ENCODE data around the gene RAMP2. TPM values are rescaled to one million over a fixed set of nuclear protein-coding genes. Genes with fewer than 3 reads are reported as not detected.

Gene RAMP2
- total RNA-seq, 1 experiment from 2014 or later = 11.7 TPM

DNA sequence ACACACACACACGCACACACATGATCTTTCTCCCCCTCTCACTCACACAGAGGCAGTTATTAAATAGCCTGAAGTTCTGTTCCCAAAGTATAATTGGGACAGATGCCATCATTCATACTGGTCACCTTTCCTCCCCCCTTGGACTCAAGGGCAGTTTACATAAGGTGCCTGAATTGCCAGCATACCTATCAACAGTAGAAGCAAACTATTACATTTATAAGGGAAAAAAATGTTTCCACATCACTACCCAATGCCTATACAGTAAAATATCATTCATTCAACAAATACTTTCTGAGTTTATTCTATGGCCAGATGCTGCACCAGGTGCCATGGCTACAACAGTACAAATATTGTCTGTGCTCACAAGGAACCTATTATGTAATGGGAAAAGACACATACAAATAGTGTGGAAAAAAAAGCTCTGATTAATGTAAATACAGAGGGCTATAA is 43.9 kb downstream of the RAMP2 start:
- Histone ChIP-seq H3K27ac (ENCODE audit: insufficient read length, low read depth, low read length) (no peak overlapping the region), H4K91ac (ENCODE audit: insufficient read length, low read depth, low read length) (no peak overlapping the region), H3K23me2 (ENCODE audit: insufficient read length, low read depth, low read length, poor library complexity, severe bottlenecking) (no peaks in the 10 kb centered on the region), H3K4me1 (ENCODE audit: insufficient read depth, low read length) (no peaks in the 10 kb centered on the region), H3K79me1 (ENCODE audit: insufficient read depth, low read depth, low read length, poor library complexity, severe bottlenecking) (no peaks in the 10 kb centered on the region), H4K5ac (ENCODE audit: insufficient read length, low read depth, low read length) (no peak overlapping the region), H2BK120ac (ENCODE audit: low read depth, low read length, poor library complexity, severe bottlenecking) (no peak overlapping the region), H2BK20ac (ENCODE audit: low read depth, low read length, poor library complexity, severe bottlenecking) (no peak overlapping the region), H3K4me2 (ENCODE audit: insufficient read depth, insufficient read length, low read length) (no peak overlapping the region), H2BK12ac (ENCODE audit: insufficient read length, low read depth, low read length) (no peak overlapping the region), H3K56ac (ENCODE audit: insufficient read length, low read depth, low read length) (no peak overlapping the region), H2BK5ac (ENCODE audit: insufficient read length, low read length) (no peak overlapping the region), H3K14ac (ENCODE audit: insufficient read depth, low read length) (no peak overlapping the region), H3K18ac (ENCODE audit: insufficient read length, low read depth, low read length) (no peak overlapping the region), H3K79me2 (ENCODE audit: insufficient read depth, low read length) (no peaks in the 10 kb centered on the region), H3K27me3 (ENCODE audit: insufficient read depth, low read length) (no peaks in the 10 kb centered on the region), H4K8ac (replicated peaks; ENCODE audit: insufficient read length, low read depth, low read length) (no peak overlapping the region), H3K9ac (ENCODE audit: extremely low read depth, insufficient read length, low read length) (no peak overlapping the region), H2BK15ac (ENCODE audit: low read depth, low read length) (no peak overlapping the region), H2AK5ac (ENCODE audit: insufficient read length, low read length) (no peak overlapping the region), H3K9me3 (ENCODE audit: control insufficient read depth, low read depth, low read length) (no peaks in the 10 kb centered on the region), H3K4ac (ENCODE audit: low read depth, low read length) (no peak overlapping the region), H3K23ac (ENCODE audit: insufficient read length, low read depth, low read length) (no peak overlapping the region), H4K20me1 (ENCODE audit: control insufficient read depth, insufficient read depth, insufficient read length) (no peaks in the 10 kb centered on the region), H3T11ph (ENCODE audit: low read length) (no peak overlapping the region), H2AFZ (ENCODE audit: low read length) (no peak overlapping the region)
- H3K4me3 Mint-ChIP-seq = no peak overlapping the region
- no peaks in the 10 kb centered on the region for H3K4me1 Mint-ChIP-seq
- no peak for DNase-seq
- no peaks in the 10 kb centered on the region for H3K9me3 Mint-ChIP-seq
- H3K36me3 Mint-ChIP-seq (ENCODE audit: insufficient read depth in 1 of 3, low read depth in 3 of 3) = peaks cover 0 to 8% (median 7%) of the 10 kb centered on the region in 3 experiments; a peak in 5 of 7 replicates
- no CpG with 5 or more reads among the region's 1 CpG for WGBS (ENCODE audit: extremely low coverage, insufficient read length, low lambda C conversion rate)
- H3K27me3 Mint-ChIP-seq (ENCODE audit: low read depth) = peaks cover 18% of the 10 kb centered on the region
- TF ChIP-seq CTCF (conservative IDR thresholded peaks at IDR 0.05) = no peak
- no peak overlapping the region for H3K27ac Mint-ChIP-seq

Measured in H9 (cell line).